Hematopoietic multipotent progenitor cell treated with erythropoietin and hydrocortisone succinate and interleukin-3 and kit ligand, for 4 days (in vitro differentiated cells): ENCODE data around the gene RESP18.
"Not testable (repeated sequence)": the region's sequence is repeated elsewhere in the genome, so short reads cannot be mapped to it uniquely, and the experiment has no call there.

Experiments used
- DNase-seq: peaks from one replicate; pipeline ENCODE4 v3.0.0-alpha.2; 2015

The RESP18 gene

DNA sequence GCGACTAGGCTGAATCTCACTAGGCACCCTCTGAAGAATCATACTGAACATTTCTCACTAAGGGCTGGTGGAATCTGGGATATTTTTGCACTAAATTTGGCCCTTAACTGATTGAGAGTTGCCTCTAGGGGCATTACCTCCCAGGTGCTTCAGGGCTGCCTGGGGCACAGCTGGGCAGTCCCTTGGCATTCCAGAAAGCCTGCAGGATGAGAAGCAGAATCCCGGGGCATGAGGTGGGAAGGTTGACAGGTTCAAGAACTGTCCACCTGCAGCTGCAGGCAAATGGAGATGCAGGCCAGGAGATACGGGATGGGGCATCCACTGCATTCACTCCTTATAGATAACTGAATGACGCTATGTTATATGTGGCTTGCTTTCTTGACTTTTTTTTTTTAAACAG is 7.4 kb downstream of the RESP18 start:
- no peak for DNase-seq

DNA sequence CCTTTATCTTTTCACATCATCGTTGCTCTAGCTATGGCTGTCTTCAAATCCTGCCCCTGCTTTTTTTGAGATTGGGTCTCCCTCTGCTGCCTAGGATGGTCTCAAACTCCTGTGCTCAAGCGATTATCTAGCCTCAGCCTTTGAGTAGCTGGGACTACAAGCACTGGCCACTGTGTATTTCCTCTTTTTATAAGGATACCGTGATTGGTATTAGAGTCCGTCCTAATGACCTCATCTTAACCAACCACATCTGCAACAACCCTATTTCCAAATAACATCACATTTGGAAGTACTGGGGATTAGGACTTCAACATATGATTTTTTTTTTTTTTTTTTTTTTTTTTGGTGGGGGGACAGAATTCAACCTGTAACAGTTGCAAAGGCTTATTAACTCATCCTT is 9.1 kb downstream of the RESP18 start:
- no peak for DNase-seq

GRCh38 chr2:219314804-219315468 is 17.6 kb downstream of the RESP18 start:
- DNase-seq: no peak

- DNase-seq: not testable (repeated sequence)
Observed at GRCh38 chr2:219312683-219313263, 19.8 kb downstream of the RESP18 start.

- DNase-seq: no peak
Observed at GRCh38 chr2:219309278-219309677, 23.3 kb downstream of the RESP18 start, which contains the start of gene PTPRN. TSS of gene PTPRN (minus strand) at chr2:219309401. CDS start at chr2:219309332, 69 bp downstream.

GRCh38 chr2:219308142-219309101 is 24.1 kb downstream of the RESP18 start:
- peak; percentile 88 for DNase-seq

GRCh38 chr2:219306047-219306446 is 26.5 kb downstream of the RESP18 start:
- DNase-seq: no peak

GRCh38 chr2:219304223-219304622 is 28.3 kb downstream of the RESP18 start:
- no peak for DNase-seq

DNA sequence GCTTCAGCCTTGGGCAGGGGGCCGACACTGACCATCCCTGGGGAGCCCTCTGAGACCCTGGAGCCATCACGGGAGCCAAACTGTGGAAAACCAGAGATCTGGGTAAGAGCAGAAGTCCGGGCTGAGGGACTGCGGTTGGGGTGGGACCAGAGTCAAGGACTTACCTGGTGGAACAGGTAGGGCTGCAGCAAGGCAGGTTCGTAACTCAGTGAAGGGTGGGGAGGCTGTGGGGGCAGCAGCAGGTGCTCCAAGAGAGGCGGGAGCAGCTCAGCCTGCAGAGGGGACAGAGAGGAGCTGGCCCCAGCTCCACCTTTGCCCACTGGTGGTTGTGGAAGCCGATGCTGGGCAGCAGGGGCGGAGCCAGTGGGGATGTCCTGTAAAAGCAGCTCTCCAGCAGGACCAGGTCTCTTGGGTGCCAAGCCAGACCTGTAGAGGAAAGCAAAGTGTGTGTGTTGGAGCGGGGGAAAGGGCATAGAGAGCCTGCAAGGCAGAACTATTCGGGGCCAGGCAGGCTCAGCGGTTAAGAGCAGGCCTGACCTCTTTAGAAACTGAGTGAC is 30.1 kb downstream of the RESP18 start:
- no peak for DNase-seq

- DNase-seq: no peak
Observed at GRCh38 chr2:219300022-219300421, 32.5 kb downstream of the RESP18 start.

- DNase-seq: no peak
Observed at GRCh38 chr2:219299372-219299760, 33.2 kb downstream of the RESP18 start.

DNA sequence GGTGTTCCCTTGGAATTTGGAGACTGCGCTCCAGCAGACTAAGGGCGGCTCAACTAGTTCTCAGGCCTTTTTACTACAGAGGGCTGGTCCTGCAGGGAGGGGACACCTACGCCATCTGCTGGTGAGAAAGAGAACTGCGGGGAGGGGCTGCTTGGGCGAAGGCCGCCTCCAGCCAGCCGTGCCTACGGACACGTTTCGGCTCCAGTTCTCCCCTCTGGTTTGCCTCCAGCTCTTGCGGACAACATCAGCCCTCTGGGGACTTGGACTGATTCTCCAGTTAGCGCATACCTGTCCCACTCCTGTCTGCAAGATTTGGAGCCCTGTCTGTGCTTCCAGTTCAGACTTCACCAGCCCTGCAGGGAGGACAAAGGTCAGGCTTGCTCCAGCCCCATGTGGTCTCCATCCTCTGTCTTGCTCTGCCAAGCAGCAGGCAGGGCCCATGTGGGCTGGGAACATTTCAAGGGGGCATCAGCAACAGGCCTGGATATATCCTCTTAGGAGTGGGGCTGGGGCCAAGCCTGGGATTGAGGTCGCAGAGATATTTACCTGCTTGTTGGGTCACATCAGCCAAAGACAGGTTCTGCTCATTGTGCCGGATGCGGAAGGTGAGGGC is 33.7 kb downstream of the RESP18 start:
- peak; percentile 91 for DNase-seq

- no peak for DNase-seq
Observed at GRCh38 chr2:219297766-219298456, 34.6 kb downstream of the RESP18 start.

DNA sequence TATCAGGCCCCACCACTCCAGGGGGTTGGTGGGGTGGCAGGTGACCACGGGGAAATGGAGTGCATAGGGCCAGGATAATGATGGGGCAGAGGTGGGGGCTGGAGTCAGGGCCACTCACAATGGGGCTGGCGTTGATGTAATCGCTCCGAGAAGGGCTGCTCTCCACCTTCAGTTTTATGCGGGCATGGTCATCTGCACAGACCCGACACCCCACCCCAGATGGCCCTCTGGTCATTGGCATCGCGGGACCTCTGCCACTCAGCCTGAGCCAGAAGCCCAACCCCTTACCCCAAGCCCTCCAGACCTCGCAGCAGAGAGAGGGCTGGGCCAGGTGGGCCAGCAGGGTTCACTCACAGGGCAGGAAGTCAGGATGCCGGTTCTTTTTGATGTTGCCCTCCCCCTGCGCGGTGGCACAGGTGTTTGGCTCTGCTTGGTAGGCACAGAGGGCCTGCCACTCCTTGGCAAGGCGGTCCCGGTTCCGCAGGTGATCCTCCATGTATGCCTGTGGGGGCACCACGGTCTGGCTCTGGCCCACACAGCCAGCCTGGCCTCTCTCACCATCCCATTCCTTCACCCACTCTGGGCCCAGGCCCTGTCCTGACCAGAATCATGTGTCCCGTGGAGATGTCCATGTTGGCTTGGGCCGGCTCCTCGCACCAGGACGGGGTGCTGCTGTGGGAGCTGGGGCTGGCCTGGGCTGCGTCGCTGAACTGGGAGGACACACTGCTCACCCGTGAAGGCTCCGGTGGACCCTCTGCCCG is 35.7 kb downstream of the RESP18 start:
- no peak for DNase-seq

- no peak for DNase-seq
Observed at GRCh38 chr2:219296142-219296541, 36.4 kb downstream of the RESP18 start.

GRCh38 chr2:219294356-219295351 is 37.9 kb downstream of the RESP18 start:
- DNase-seq: peak; percentile 90

- no peak for DNase-seq
Observed at GRCh38 chr2:219293736-219294231, 38.8 kb downstream of the RESP18 start.

DNA sequence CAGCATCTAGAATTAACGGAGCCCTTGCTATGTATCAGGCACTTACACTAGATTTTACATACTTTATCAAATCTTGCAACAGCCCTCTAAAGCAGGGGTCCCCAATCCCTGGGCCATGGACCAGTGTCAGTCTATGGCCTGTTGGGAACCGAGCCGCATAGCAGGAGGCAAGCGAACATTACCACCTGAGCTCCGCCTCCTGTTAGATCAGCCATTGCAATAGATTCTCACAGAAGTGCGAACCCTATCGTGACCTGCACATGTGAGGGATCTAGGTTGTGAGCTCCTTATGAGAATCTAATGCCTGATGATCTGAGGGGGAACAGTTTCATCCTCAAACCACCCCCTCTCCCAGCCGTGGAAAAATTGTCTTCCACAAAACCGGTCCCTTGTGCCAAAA is 39.9 kb downstream of the RESP18 start:
- DNase-seq: no peak

DNA sequence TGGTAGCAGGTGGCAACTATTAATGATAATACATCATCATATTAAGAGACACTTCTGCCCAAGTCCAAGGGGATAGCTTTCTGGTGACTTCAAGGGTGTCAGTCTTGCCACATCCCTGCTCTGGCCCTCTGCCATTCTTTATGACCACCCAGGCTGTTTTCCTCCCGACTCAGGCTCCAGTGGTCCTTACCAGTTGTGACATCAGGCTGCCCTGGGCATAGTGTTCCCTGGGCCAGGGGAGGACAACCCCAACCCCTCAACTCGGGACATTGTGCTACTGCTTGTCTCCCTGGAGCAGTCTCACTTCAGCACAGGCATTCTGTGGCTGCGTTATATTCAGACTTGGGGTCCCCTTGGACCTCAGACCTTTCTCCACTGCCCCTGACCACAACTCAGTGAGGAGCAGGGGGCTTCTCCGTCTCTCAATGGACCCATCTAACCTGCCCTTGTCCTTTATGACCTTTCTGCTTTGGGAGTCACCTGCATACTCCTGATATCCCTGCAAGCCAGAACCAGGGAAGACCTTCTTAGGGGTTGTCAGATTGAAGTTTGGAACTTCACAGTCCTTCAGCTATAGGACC is 40.5 kb downstream of the RESP18 start:
- no peak for DNase-seq

DNA sequence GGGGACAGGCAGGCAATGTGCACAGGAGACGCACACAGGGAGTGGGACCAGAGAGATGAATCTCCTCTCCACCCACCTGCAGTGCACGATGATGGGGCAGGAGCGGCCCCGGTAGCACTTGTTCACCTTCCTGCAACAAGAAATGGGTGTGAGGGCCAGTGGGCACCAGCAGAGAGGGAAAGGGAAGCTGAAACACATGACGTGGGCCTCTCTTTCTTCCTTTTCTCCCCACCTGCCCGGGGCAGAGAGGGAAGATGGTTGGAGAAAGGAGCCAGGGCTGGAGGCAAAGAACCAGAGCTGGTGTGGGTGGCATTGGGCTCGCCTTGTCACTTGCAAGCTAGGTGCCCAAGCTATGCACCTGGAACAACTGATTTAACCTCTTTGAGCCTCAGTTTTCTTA is 41.1 kb downstream of the RESP18 start:
- no peak for DNase-seq
